ENCODE results near the gene AFF3. TPM values are rescaled to one million over a fixed set of nuclear protein-coding genes. Genes with fewer than 3 reads are reported as not detected.

Gene AFF3
- total RNA-seq, 1 experiment from 2014 or later, result not detected

DNA sequence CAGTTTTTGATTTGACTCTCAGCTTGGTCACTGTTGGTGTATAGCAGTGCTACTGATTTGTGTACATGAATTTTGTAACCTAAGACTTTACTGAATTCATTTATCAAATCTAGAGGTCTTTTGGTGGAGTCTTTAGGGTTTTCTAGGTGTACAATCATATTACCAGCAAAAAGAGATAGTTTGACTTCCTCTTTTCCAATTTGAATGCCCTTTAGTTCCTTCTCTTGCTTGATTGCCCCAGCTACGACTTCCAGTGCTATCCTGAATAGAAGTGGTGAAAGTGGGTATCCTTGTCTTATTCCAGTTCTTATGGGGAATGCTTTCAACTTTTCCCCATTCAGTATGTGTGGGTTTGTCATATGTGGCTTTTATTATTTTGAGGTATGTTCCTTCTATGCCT is 339.7 kb downstream of the AFF3 start:
- no peaks in the 10 kb centered on the region for H3K9me3 ChIP-seq (ENCODE audit: low read depth, low read length, poor library complexity, severe bottlenecking)
- no peak for DNase-seq (ENCODE audit: low spot score)
- no peak for TF ChIP-seq CTCF (conservative IDR thresholded peaks at IDR 0.05; ENCODE audit: low read depth, low read length)
- TF ChIP-seq EZH2 (IDR thresholded peaks at IDR 0.05; ENCODE audit: borderline replicate concordance, low read depth, low read length, poor library complexity, severe bottlenecking), result no peak
- H3K27me3 ChIP-seq (replicated peaks; ENCODE audit: insufficient read depth, low read depth, low read length, poor library complexity), result peaks cover 14% of the 10 kb centered on the region
- H3K27ac ChIP-seq (ENCODE audit: low read depth, low read length, poor library complexity, severe bottlenecking), result no peak overlapping the region
- intact Hi-C loops (cut with micrococcal nuclease; ENCODE audit: unreplicated experiment), result no loop called here
- ChIA-PET POLR2A (ENCODE audit: low non-redundant PET) (no interaction called here), CTCF (no interaction called here)
- no peaks in the 10 kb centered on the region for H3K4me1 ChIP-seq (ENCODE audit: insufficient read depth, low read length, poor library complexity, severe bottlenecking)
- no peaks in the 10 kb centered on the region for H3K36me3 ChIP-seq (ENCODE audit: insufficient read depth, low read length, poor library complexity, severe bottlenecking)
- no TSS peak for BruUV-seq (replicated peaks)
- H3K4me3 ChIP-seq (ENCODE audit: low read depth, low read length, poor library complexity, severe bottlenecking), result no peak overlapping the region

GRCh38 chr2:99801327-99801901 is 341.0 kb downstream of the AFF3 start:
- TF ChIP-seq EZH2 (IDR thresholded peaks at IDR 0.05; ENCODE audit: borderline replicate concordance, low read depth, low read length, poor library complexity, severe bottlenecking) (no peak), CTCF (conservative IDR thresholded peaks at IDR 0.05; ENCODE audit: low read depth, low read length) (no peak)
- intact Hi-C loops (cut with micrococcal nuclease; ENCODE audit: unreplicated experiment), result no loop called here

DNA sequence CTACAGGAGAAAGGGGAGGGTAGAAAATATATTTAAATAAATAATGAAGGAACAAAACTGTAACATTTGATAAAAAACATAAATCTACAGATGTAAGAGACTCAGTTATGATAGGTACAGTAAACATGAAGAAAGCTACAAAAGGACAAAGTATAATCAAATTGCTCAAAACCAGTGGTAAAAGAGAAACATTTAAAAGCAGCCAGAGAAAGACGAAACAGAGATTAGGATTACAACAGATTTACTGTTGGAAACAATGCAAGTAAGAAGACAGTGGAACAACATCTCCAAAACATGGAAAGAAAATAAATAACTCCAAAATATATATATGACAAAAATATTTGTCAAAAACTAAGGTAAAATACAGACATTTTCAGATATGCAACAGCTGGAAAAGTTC is 344.9 kb downstream of the AFF3 start:
- TF ChIP-seq EZH2 (IDR thresholded peaks at IDR 0.05; ENCODE audit: borderline replicate concordance, low read depth, low read length, poor library complexity, severe bottlenecking), result no peak
- no peak for TF ChIP-seq CTCF (conservative IDR thresholded peaks at IDR 0.05; ENCODE audit: low read depth, low read length)
- intact Hi-C loops (cut with micrococcal nuclease; ENCODE audit: unreplicated experiment), result no loop called here
- BruUV-seq (replicated peaks), result no TSS peak
- DNase-seq (ENCODE audit: low spot score), result no peak
- H3K27ac ChIP-seq (ENCODE audit: low read depth, low read length, poor library complexity, severe bottlenecking), result no peak overlapping the region
- ChIA-PET POLR2A (ENCODE audit: low non-redundant PET) (no interaction called here), CTCF (no interaction called here)
- no peaks in the 10 kb centered on the region for H3K4me1 ChIP-seq (ENCODE audit: insufficient read depth, low read length, poor library complexity, severe bottlenecking)
- H3K9me3 ChIP-seq (ENCODE audit: low read depth, low read length, poor library complexity, severe bottlenecking), result peaks cover 4% of the 10 kb centered on the region
- no peaks in the 10 kb centered on the region for H3K36me3 ChIP-seq (ENCODE audit: insufficient read depth, low read length, poor library complexity, severe bottlenecking)
- no peaks in the 10 kb centered on the region for H3K27me3 ChIP-seq (replicated peaks; ENCODE audit: insufficient read depth, low read depth, low read length, poor library complexity)
- no peak overlapping the region for H3K4me3 ChIP-seq (ENCODE audit: low read depth, low read length, poor library complexity, severe bottlenecking)

More at GRCh38 chr2:99801327-99801901, 341.0 kb downstream of the AFF3 start:
- no peak overlapping the region for H3K4me3 ChIP-seq (ENCODE audit: low read depth, low read length, poor library complexity, severe bottlenecking)
- ChIA-PET CTCF (no interaction called here), POLR2A (ENCODE audit: low non-redundant PET) (no interaction called here)
- DNase-seq (ENCODE audit: low spot score), result no peak
- H3K27me3 ChIP-seq (replicated peaks; ENCODE audit: insufficient read depth, low read depth, low read length, poor library complexity), result peaks cover 10% of the 10 kb centered on the region
- no peak overlapping the region for H3K27ac ChIP-seq (ENCODE audit: low read depth, low read length, poor library complexity, severe bottlenecking)
- peaks cover 4% of the 10 kb centered on the region for H3K9me3 ChIP-seq (ENCODE audit: low read depth, low read length, poor library complexity, severe bottlenecking)
- no TSS peak for BruUV-seq (replicated peaks)
- no peaks in the 10 kb centered on the region for H3K4me1 ChIP-seq (ENCODE audit: insufficient read depth, low read length, poor library complexity, severe bottlenecking)
- no peaks in the 10 kb centered on the region for H3K36me3 ChIP-seq (ENCODE audit: insufficient read depth, low read length, poor library complexity, severe bottlenecking)

Data from A673 (cell line).